H1 (cell line): Measurements from ENCODE around the gene F7. TPM values are rescaled to one million over a fixed set of nuclear protein-coding genes. Genes with fewer than 3 reads are reported as not detected.

Experiments
- BCL11A ChIP-seq, 2 experiments: IDR thresholded peaks; one replicate each; pipeline ENCODE4 v1.6.1; 2011; ENCODE audit warnings: low read depth in 2 of 2, low read length in 2 of 2, mild to moderate bottlenecking in 2 of 2
- MAX ChIP-seq: IDR thresholded peaks from 2 replicates; pipeline ENCODE4 v1.6.1; 2012; ENCODE audit warnings: inconsistent platforms
- POLR2A ChIP-seq, 2 experiments: IDR thresholded peaks; 1 replicate in 1 of 2; 2 replicates in 1 of 2; pipeline ENCODE4 v1.6.1; 2011; ENCODE audit warnings: low read depth in 2 of 2, low read length in 2 of 2, mild to moderate bottlenecking in 2 of 2; ENCODE audit errors: control extremely low read depth in 1 of 2
- SAP30 ChIP-seq: fragments of 300-600 bp; sonication (generic); IDR thresholded peaks from 2 replicates; pipeline ENCODE4 v1.7.1; 2012; ENCODE audit warnings: low read length, moderate library complexity, mild to moderate bottlenecking, inconsistent platforms; ENCODE audit not compliant: insufficient read depth, insufficient replicate concordance
- SP4 ChIP-seq: IDR thresholded peaks from 2 replicates; pipeline ENCODE4 v1.6.1; 2012; ENCODE audit warnings: low read length, inconsistent platforms
- polyA plus RNA-seq, 7 experiments: library from polyadenylated mRNA; depleted of rRNA in 3 of 7; stranded (reverse) in 5 of 7; unstranded in 2 of 7; fragments of >200 nt in 5 of 7; fragments of 200-250 nt in 2 of 7; gene quantifications; 1 replicate in 5 of 7; 2 replicates in 1 of 7; 4 replicates in 1 of 7; pipeline versions ENCODE4 v1.2.1 to v1.2.3, GENCODE V29; 2011 to 2013; ENCODE audit warnings: missing spikeins in 2 of 7, mixed read lengths in 2 of 7
- total RNA-seq: library from RNA; stranded (reverse); fragmentation: NEBNext Ultra II Directional; extraction: Animal tissue kit (Norgen Biotek cat#: 25700); gene quantifications from 2 replicates; pipeline ENCODE4 v1.2.1, GENCODE V29; 2021

F7 gene
- total and polyA plus RNA-seq, 2 of the 8 experiments (the other 6 are each of a cell fraction or from before 2014, with no cell fraction given): 0.43 to 0.98 TPM

GRCh38 chr13:113152691-113152983, 47.0 kb downstream of the F7 start (continued):
- no peak for TF ChIP-seq SAP30
- no peak for TF ChIP-seq SP4
- no peak for TF ChIP-seq BCL11A (IDR thresholded peaks at IDR 0.05; ENCODE audit: low read depth in 2 of 2, low read length in 2 of 2)
- no peak for TF ChIP-seq MAX
- no peak for TF ChIP-seq POLR2A (IDR thresholded peaks at IDR 0.05; ENCODE audit: control extremely low read depth in 1 of 2, low read depth in 2 of 2, low read length in 2 of 2)
- TF ChIP-seq, all 59 proteins: peak for 0
